ENCODE results near the gene PRR35. TPM values are rescaled to one million over a fixed set of nuclear protein-coding genes. Genes with fewer than 3 reads are reported as not detected.

The PRR35 gene
- total RNA-seq, 6 experiments from 2014 or later: not detected

DNA sequence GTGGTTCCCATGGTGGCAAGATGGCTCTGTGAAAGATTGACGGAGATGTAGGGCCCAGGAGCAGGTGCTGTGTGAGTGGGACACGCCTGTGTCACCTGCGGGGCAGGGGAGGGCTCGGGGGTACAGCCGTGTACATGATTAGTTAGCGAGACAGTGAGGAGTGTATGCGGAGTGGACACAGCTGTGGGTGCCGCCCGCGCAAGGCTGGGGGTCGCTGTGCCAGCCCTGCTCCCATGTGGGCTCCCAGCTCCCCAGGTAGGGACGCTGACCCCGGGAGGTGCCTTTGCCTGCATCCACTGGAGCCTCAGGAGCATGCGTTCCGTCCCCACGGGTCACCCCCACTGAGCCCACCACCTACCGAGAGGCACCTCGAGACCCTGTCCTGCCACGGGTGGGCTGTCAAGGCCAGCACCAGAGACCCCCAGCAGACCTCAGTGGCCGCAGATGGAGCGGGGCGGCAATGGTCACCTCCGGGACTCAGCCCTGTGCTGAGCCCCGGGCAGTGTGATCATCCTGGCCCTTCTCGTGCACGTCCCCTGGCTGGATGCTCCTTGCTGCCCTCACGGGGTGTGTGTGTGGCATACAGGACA lies 25.2 kb upstream of the PRR35 start:
- DNase-seq: no peak
- TF ChIP-seq, protein P1, sequence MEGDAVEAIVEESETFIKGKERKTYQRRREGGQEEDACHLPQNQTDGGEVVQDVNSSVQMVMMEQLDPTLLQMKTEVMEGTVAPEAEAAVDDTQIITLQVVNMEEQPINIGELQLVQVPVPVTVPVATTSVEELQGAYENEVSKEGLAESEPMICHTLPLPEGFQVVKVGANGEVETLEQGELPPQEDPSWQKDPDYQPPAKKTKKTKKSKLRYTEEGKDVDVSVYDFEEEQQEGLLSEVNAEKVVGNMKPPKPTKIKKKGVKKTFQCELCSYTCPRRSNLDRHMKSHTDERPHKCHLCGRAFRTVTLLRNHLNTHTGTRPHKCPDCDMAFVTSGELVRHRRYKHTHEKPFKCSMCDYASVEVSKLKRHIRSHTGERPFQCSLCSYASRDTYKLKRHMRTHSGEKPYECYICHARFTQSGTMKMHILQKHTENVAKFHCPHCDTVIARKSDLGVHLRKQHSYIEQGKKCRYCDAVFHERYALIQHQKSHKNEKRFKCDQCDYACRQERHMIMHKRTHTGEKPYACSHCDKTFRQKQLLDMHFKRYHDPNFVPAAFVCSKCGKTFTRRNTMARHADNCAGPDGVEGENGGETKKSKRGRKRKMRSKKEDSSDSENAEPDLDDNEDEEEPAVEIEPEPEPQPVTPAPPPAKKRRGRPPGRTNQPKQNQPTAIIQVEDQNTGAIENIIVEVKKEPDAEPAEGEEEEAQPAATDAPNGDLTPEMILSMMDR (IDR thresholded peaks at IDR 0.05): no peak
- no peaks in the 10 kb centered on the region for H3K9me3 Mint-ChIP-seq
- H3K4me3 Mint-ChIP-seq: no peak overlapping the region
- no peaks in the 10 kb centered on the region for H3K27me3 Mint-ChIP-seq (ENCODE audit: insufficient read depth)
- peaks cover 20% of the 10 kb centered on the region for H3K4me1 Mint-ChIP-seq (ENCODE audit: low read depth)
- no peaks in the 10 kb centered on the region for H3K36me3 Mint-ChIP-seq (ENCODE audit: low read depth)
- H3K27ac Mint-ChIP-seq: 0 out of 2 replicates have a peak overlapping the region, but pooled peaks have one; percentile 16

DNA sequence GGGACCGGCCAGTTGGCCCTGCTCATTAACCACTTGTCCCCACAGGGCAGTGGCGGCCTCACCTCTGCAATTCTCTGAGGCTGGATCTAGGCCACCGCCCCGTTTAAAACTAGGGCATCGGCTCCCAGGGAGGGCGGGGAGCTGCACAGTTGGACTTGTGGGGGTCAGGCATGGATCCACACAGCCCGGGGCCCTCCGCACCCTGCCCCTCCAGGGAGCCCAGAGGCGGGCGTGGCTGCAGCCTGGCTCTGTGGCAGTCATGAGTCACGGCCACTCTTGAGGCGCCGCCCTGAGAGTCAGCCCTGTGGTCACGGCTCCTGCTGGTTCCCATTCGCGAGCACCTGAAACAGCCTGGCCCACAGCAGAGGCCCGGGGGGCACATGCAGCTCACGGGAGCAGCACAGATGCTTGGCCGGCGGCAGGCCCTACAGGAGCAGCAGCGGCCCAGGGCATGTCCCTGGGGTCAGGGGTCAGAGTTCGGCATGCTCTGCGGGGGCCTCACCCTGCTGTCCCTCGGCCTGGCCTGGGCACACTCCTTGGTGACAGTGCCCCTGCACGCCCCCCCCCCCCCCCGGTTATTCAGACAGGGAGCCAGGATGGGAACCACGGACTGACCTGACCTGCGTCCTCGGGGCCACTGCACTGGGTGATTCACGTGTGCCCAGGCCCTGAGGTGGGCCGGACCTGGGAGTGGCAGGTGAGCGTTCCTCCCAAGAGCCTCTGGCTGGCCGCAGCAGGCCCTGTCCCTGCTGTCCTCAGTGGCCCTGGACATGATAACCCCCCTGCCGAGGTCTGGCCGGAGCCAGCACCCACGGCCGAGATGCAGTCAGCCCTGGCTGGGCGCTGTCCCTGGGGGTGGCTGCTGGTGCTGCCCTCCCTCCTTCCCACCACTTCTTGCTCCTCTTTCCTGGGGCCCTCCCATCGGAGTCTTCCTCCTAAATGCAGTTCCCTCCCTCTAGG lies 24.5 kb upstream of the PRR35 start:
- H3K27me3 Mint-ChIP-seq (ENCODE audit: insufficient read depth): no peaks in the 10 kb centered on the region
- no peaks in the 10 kb centered on the region for H3K36me3 Mint-ChIP-seq (ENCODE audit: low read depth)
- TF ChIP-seq, protein P1 (IDR thresholded peaks at IDR 0.05): no peak
- peaks cover 14% of the 10 kb centered on the region for H3K4me1 Mint-ChIP-seq (ENCODE audit: low read depth)
- DNase-seq: peak; percentile 57
- H3K27ac Mint-ChIP-seq: peak overlapping the region; percentile 72; the same call in 1 of the 2 replicates
- no peak overlapping the region for H3K4me3 Mint-ChIP-seq
- no peaks in the 10 kb centered on the region for H3K9me3 Mint-ChIP-seq

DNA sequence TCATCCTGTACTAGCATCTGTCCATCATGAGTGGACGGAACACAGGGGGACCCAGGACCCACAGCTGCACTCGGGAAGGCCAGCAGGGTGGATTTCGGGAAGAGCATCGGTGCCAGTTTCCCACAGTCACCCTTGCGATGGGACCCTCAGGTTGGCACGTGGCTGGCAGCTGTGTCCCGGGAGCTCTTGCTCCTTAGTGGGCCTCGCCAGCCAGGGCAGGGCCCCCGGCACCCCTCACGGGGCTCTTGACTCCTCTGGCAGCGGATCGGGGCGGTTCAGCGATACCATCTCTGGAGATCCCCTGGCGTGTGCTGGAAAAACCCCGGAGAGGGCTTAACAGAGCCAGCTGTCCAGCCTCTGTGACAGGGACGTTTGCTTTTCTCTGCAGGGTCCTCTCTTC lies 23.4 kb upstream of the PRR35 start:
- TF ChIP-seq, protein P1 (IDR thresholded peaks at IDR 0.05): no peak
- Mint-ChIP-seq H3K27ac (no peak overlapping the region), H3K4me3 (no peak overlapping the region), H3K9me3 (no peaks in the 10 kb centered on the region), H3K36me3 (ENCODE audit: low read depth) (no peaks in the 10 kb centered on the region), H3K4me1 (ENCODE audit: low read depth) (peaks cover 14% of the 10 kb centered on the region), H3K27me3 (ENCODE audit: insufficient read depth) (no peaks in the 10 kb centered on the region)
- DNase-seq: no peak

DNA sequence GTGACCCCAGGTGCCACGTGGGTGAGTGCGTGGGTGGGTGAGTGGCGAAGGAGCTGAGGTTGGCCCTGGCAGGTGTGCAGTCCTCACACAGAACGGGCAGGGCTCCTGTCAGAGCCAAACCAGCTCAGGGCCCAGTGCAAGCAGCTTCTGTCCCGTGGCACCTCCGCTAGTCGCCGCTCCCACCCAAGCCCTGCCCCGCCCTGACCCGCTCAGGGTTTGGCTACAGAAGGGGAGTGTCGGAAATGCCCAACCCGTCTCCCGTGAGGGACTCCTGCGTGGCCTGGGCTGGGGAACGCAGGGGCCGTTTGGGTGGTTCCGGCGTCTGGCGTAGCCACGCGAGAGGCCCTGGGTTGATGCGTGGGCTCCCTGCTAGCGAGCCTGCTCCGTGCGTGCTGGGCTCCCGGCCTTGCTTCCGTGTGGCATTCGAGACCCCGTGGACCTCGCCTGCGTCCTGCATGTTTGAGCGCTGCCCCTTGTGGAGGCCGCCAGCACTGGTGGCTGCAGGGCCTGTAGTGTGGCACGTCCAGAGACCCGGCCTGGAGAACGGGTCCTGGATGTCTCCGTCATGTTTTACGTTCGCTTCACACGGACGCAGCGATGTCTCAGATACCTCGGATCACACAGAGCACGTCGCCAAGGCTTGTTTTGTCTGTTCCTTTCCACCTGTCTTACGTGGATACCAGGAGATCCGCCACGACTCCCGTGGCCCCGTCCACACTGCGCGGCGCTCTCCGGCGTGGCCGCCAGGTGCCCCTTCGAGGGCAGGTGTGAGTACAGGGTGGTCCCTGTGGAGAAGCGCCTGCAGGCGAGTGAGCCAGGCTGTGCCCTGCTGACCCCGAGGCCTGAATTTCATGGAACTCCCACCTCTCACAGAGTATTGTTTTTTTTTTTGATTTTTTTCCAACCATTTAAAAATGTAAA lies 22.5 kb upstream of the PRR35 start:
- Mint-ChIP-seq H3K36me3 (ENCODE audit: low read depth) (peaks cover 5% of the 10 kb centered on the region; the same call in 1 of the 2 replicates), H3K9me3 (no peaks in the 10 kb centered on the region), H3K4me3 (no peak overlapping the region), H3K27ac (no peak overlapping the region), H3K4me1 (ENCODE audit: low read depth) (peaks cover 14% of the 10 kb centered on the region), H3K27me3 (ENCODE audit: insufficient read depth) (no peaks in the 10 kb centered on the region)
- no peak for DNase-seq
- TF ChIP-seq, protein P1 (IDR thresholded peaks at IDR 0.05): peak; percentile 31; the same call in 1 of the 2 replicates

DNA sequence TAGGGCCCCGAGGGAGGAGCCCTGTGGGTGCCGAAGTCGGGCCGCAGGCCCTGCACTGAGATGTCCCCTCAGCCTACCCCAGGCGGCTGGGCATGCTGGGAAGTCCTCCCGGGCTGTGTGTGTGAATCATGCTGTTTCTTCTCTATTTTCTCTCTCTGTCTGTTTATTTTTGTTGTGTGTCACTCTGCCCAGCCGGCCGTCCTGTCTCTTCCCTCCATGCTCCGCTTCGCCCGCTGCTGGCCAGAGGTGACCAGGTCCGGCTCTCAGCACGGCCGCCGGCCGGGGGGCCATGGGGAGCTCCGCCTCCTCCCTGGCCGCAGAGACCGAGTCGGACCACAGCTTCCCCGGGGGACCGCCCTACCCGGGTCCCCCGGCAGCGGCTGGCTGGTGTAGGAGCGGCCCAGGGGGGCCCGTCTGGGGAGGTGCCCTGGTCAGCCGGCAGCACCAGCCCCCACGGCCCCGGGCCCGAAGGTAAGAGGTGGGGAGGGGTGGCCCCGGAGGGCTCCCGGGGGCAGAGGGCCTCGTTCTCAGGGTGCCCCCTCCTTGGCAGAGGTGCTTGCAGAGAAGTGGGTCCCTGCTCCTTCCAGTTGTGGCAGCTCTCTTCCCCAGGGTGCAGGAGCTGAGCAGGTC lies 20.2 kb upstream of the PRR35 start:
- Mint-ChIP-seq H3K27ac (peak overlapping the region; percentile 62; the same call in 1 of the 2 replicates), H3K4me3 (no peak overlapping the region), H3K4me1 (ENCODE audit: low read depth) (peaks cover 13% of the 10 kb centered on the region), H3K36me3 (ENCODE audit: low read depth) (peaks cover 5% of the 10 kb centered on the region; the same call in 1 of the 2 replicates), H3K9me3 (no peaks in the 10 kb centered on the region), H3K27me3 (ENCODE audit: insufficient read depth) (no peaks in the 10 kb centered on the region; the same call in none of the 2 replicates)
- peak; percentile 25 for DNase-seq
- TF ChIP-seq, protein P1 (IDR thresholded peaks at IDR 0.05): no peak
